Ureter (tissue), 1 donor: ENCODE data around the gene MINAR1. TPM values are rescaled to one million over a fixed set of nuclear protein-coding genes. Genes with fewer than 3 reads are reported as not detected.

Experiments
- DNase-seq: peaks from one replicate; pipeline ENCODE4 v3.0.0-alpha.2; 2020; ENCODE audit warnings: low spot score
- total RNA-seq: library from RNA; stranded (reverse); gene quantifications from one replicate; pipeline ENCODE4 v1.2.4, GENCODE V29; 2023
- donor health status: DM: yes; HTN: yes; CAD: no.

The MINAR1 gene
- total RNA-seq, 1 donor from 2014 or later = 0.70 TPM

- no peak for DNase-seq
These were observed 474 bp downstream of the MINAR1 start for GRCh38 chr15:79432345-79433275.

GRCh38 chr15:79433276-79433990, 1.3 kb downstream of the MINAR1 start:
- DNase-seq = no peak

GRCh38 chr15:79434361-79434760, 2.2 kb downstream of the MINAR1 start:
- no peak for DNase-seq

- no peak for DNase-seq
These were observed 4.1 kb downstream of the MINAR1 start for GRCh38 chr15:79436037-79436780.

- DNase-seq = no peak
These were observed 5.3 kb downstream of the MINAR1 start for GRCh38 chr15:79437275-79438000.

GRCh38 chr15:79439236-79439635, 7.1 kb downstream of the MINAR1 start:
- DNase-seq = no peak

GRCh38 chr15:79440355-79440908, 8.3 kb downstream of the MINAR1 start:
- DNase-seq = no peak

GRCh38 chr15:79442911-79443310, 10.8 kb downstream of the MINAR1 start:
- no peak for DNase-seq

GRCh38 chr15:79447060-79447459, 14.9 kb downstream of the MINAR1 start:
- DNase-seq = no peak

- DNase-seq = no peak
These were observed 18.5 kb downstream of the MINAR1 start for GRCh38 chr15:79450648-79451047.

- no peak for DNase-seq
These were observed 19.3 kb downstream of the MINAR1 start for GRCh38 chr15:79451361-79451999.

GRCh38 chr15:79452244-79453051, 20.3 kb downstream of the MINAR1 start:
- no peak for DNase-seq

GRCh38 chr15:79453446-79453845, 21.3 kb downstream of the MINAR1 start:
- DNase-seq = no peak

GRCh38 chr15:79454063-79454462, 21.9 kb downstream of the MINAR1 start:
- DNase-seq = no peak

GRCh38 chr15:79455361-79455760, 23.2 kb downstream of the MINAR1 start:
- no peak for DNase-seq

GRCh38 chr15:79455943-79456342, 23.8 kb downstream of the MINAR1 start:
- no peak for DNase-seq

GRCh38 chr15:79458491-79458890, 26.4 kb downstream of the MINAR1 start:
- no peak for DNase-seq

GRCh38 chr15:79459666-79460065, 27.5 kb downstream of the MINAR1 start:
- no peak for DNase-seq

- DNase-seq = no peak
These were observed 31.1 kb downstream of the MINAR1 start for GRCh38 chr15:79463043-79463780.
